GM12878 (cell line): ENCODE data around the gene PAM. TPM values are rescaled to one million over a fixed set of nuclear protein-coding genes. Genes with fewer than 3 reads are reported as not detected.

Source experiments
- ATAC-seq: fragments of 200-7000 bp; cut with Tn5 transposase; 3 replicates; pipeline ENCODE4 v1.9.1; 2020; ENCODE audit warnings: mild to moderate bottlenecking, moderate library complexity
- BruUV-seq: library from RNA; stranded (reverse); fragments of 400-500 nt; replicated peaks from 2 replicates; lab custom pipeline; 2021; lab: Mats Ljungman, UMichigan
- CTCF ChIA-PET: fragments of 300-600 bp; sonication (Branson Sonifier 250); formaldehyde crosslinking; extraction: SDS; loops from one replicate; lab custom pipeline; 2021; ENCODE audit warnings: inconsistent platforms; lab: Yijun Ruan, JAX
- POLR2A ChIA-PET: fragments of 350-600 bp; formaldehyde crosslinking; extraction: SDS; loops from one replicate; lab custom pipeline; 2021; ENCODE audit warnings: inconsistent platforms; lab: Charles Lee
- RAD21 ChIA-PET: fragments of 300-600 bp; sonication (Branson Sonifier 250); formaldehyde crosslinking; loops from one replicate; lab custom pipeline; 2023; ENCODE audit warnings: antibody characterized with exemption; ENCODE audit not compliant: unreplicated experiment; lab: Charles Lee
- SMC1A ChIA-PET: fragments of 300-600 bp; sonication (Branson Sonifier 250); formaldehyde crosslinking; loops from one replicate; lab custom pipeline; 2023; ENCODE audit not compliant: unreplicated experiment, uncharacterized antibody; lab: Charles Lee
- DNase-seq: peaks from one replicate; pipeline ENCODE4 v3.0.0-alpha.2; 2011; ENCODE audit warnings: low read depth, low spot score
- FAIRE-seq: peaks from 3 replicates; lab custom pipeline; 2011; peaks lifted over from hg19 to GRCh38; lab: Jason Lieb, UNC
- H2AFZ ChIP-seq: 2 replicates; pipeline ENCODE4 v1.6.0; 2011; ENCODE audit warnings: low read depth, low read length, control low read depth; ENCODE audit not compliant: control insufficient read depth
- H3K27ac ChIP-seq: 2 replicates; pipeline ENCODE4 v1.5.1; 2011; ENCODE audit warnings: control low read depth; ENCODE audit not compliant: control insufficient read depth, insufficient read depth
- H3K27me3 ChIP-seq, 2 experiments: replicated peaks in 1 of 2; 2 replicates each; pipeline versions ENCODE4 v1.6.0 to v1.6.1; 2011; ENCODE audit warnings: low read length in 1 of 2; ENCODE audit not compliant: control insufficient read depth in 2 of 2, insufficient read depth in 2 of 2
- H3K36me3 ChIP-seq, 2 experiments: 2 replicates each; pipeline ENCODE4 v1.5.1; 2011; ENCODE audit warnings: low read length in 1 of 2; ENCODE audit not compliant: control insufficient read depth in 2 of 2, insufficient read depth in 2 of 2
- H3K4me1 ChIP-seq: 2 replicates; pipeline ENCODE4 v1.6.1; 2011; ENCODE audit warnings: mild to moderate bottlenecking, low read length, moderate library complexity, mixed read lengths; ENCODE audit not compliant: control insufficient read depth, insufficient read depth
- H3K4me2 ChIP-seq: 2 replicates; pipeline ENCODE4 v1.6.0; 2011; ENCODE audit warnings: control low read depth; ENCODE audit not compliant: control insufficient read depth, insufficient read depth
- H3K4me3 ChIP-seq: fragments of 200-600 bp; sonication (generic); 2 replicates; pipeline ENCODE4 v1.5.1; 2016
- H3K79me2 ChIP-seq: 2 replicates; pipeline ENCODE4 v1.6.0; 2011; ENCODE audit warnings: low read length; ENCODE audit not compliant: control insufficient read depth, insufficient read depth
- H3K9ac ChIP-seq: 2 replicates; pipeline ENCODE4 v1.8.0; 2011; ENCODE audit warnings: low read length, control low read depth, mixed read lengths; ENCODE audit not compliant: control insufficient read depth, insufficient read depth
- H3K9me3 ChIP-seq: replicated peaks from 3 replicates; pipeline ENCODE4 v1.5.1; 2011; ENCODE audit warnings: mild to moderate bottlenecking, low read length; ENCODE audit not compliant: control insufficient read depth, insufficient read depth
- H4K20me1 ChIP-seq: 2 replicates; pipeline ENCODE4 v1.6.0; 2011; ENCODE audit not compliant: control insufficient read depth, insufficient read depth
- CBX3 ChIP-seq: fragments of 200-600 bp; sonication (generic); IDR thresholded peaks from 2 replicates; pipeline ENCODE4 v1.6.1; 2016; ENCODE audit warnings: low read depth, borderline replicate concordance
- MAX ChIP-seq: IDR thresholded peaks from 2 replicates; pipeline ENCODE4 v1.6.1; 2012; ENCODE audit warnings: low read depth, low read length, improper control_type of control experiment
- NR2C2 ChIP-seq: IDR thresholded peaks from 2 replicates; pipeline ENCODE4 v1.6.1; 2011; ENCODE audit warnings: borderline replicate concordance, low read depth; ENCODE audit not compliant: control insufficient read depth, insufficient read length
- PRDM15 ChIP-seq: fragments of 450-650 bp; formaldehyde crosslinking; IDR thresholded peaks from 2 replicates; pipeline ENCODE4 v1.4.0; 2020; ENCODE audit warnings: mild to moderate bottlenecking, moderate library complexity
- SMAD1 ChIP-seq: fragments of 450-650 bp; IDR thresholded peaks from 2 replicates; pipeline ENCODE4 v1.6.1; 2018; ENCODE audit warnings: mild to moderate bottlenecking, low read depth; ENCODE audit not compliant: partially characterized antibody
- SUPT20H ChIP-seq: IDR thresholded peaks from 2 replicates; pipeline ENCODE4 v1.6.1; 2011; ENCODE audit warnings: low read depth, mild to moderate bottlenecking, low read length, moderate library complexity, borderline replicate concordance; ENCODE audit not compliant: control insufficient read depth
- ZBTB11 ChIP-seq: fragments of 450-650 bp; formaldehyde crosslinking; IDR thresholded peaks from 2 replicates; pipeline ENCODE4 v1.5.0; 2022; ENCODE audit warnings: mild to moderate bottlenecking, missing genetic modification characterization
- WGBS: methylation state at CpG from one replicate; pipeline ENCODE4 v1.1.6; 2016; ENCODE audit warnings: low lambda C conversion rate; ENCODE audit not compliant: insufficient replicate concordance, insufficient coverage; ENCODE audit errors: missing lambda C conversion rate; 5-methylcytosine and 5-hydroxymethylcytosine counted together
- in situ Hi-C: fragments of 300-500 bp; cut with MboI; formaldehyde crosslinking; loops from 9 replicates; pipeline ENCODE4 v1.14.3; 2018; ENCODE audit warnings: mixed read lengths
- intact Hi-C: fragments of 100-400 bp; cut with micrococcal nuclease; formaldehyde crosslinking; loops from one replicate; pipeline ENCODE4 v1.14.2; 2022; ENCODE audit not compliant: unreplicated experiment
- polyA plus RNA-seq, 11 experiments: library from polyadenylated mRNA; depleted of rRNA in 4 of 11; unstranded in 6 of 11; stranded (reverse) in 5 of 11; fragments of >200 nt; fragmentation: Nextera tagmentation in 4 of 11; fragmentation: Illumina TruSeq in 1 of 11; extraction: Ambion mirVana in 4 of 11; extraction: Trizol in 1 of 11; gene quantifications; 1 replicate in 1 of 11; 2 replicates in 10 of 11; pipeline versions ENCODE4 v1.2.1 to v1.2.3, GENCODE V29; 2011 to 2016; ENCODE audit warnings: inconsistent platforms in 2 of 11, missing spikeins in 2 of 11, low read depth in 1 of 11
- total RNA-seq, 4 experiments: library from RNA; depleted of rRNA in 3 of 4; stranded (reverse); fragments of >200 nt in 3 of 4; fragmentation: Illumina TruSeq in 1 of 4; extraction: Trizol in 1 of 4; gene quantifications; 2 replicates each; pipeline versions ENCODE4 v1.2.1 to v1.2.3, GENCODE V29; 2013 to 2021
- TF ChIP-seq, protein P1 (sequence below): IDR thresholded peaks from 2 replicates; pipeline ENCODE4 v1.6.1; 2012; ENCODE audit warnings: low read depth, low read length, improper control_type of control experiment

Gene PAM
- total and polyA plus RNA-seq, 10 of the 15 experiments (the other 5 are each of a cell fraction or from before 2014, with no cell fraction given): 5.5 to 72.5 (median 15.4) TPM

DNA sequence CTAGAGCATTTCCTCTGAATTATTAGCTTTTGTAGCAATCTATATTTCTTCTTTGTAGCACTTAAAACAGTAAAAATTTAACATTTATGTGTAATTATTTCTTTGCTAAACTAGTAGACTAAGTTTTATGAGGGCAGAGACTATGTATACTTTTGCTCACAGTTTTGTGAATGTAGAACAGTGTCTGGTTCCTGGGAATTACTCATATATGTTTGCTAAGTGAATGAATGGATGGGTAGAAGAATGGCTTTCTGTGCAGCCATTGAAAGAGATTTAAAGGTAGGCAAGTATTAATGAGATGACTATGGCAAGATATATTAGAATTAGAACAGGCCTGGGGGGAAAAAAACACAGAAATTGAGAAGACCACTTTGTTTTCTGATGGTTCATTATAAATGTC is 140.1 kb downstream of the PAM start (continued):
- no peak for TF ChIP-seq ZBTB11 (CRISPR knock-in tag)

- 95% methylated on average over 6 of the region's 6 CpGs for WGBS
- no peak for FAIRE-seq
- BruUV-seq: no TSS peak
Observed at GRCh38 chr5:102895976-102896375, 140.9 kb downstream of the PAM start.

More at GRCh38 chr5:102895976-102896375, 140.9 kb downstream of the PAM start:
- ChIA-PET RAD21 (no interaction called here), POLR2A (no interaction called here), SMC1A (interaction anchor here (1.6 kb wide), 1 partner anchor 22 kb away, joined by 3 read pairs; no protein-coding TSS in a partner anchor), CTCF (interaction anchor here (1.3 kb wide), 1 partner anchor 215 kb away, joined by 3 read pairs; no protein-coding TSS in a partner anchor)
- H4K20me1 ChIP-seq: no peaks in the 10 kb centered on the region
- H3K4me1 ChIP-seq: no peaks in the 10 kb centered on the region
- intact Hi-C loops (no loop called here), in situ Hi-C loops (no loop called here)
- no peaks in the 10 kb centered on the region for H3K36me3 ChIP-seq
- ATAC-seq: no peak
- no peak overlapping the region for H3K27ac ChIP-seq
- H3K9me3 ChIP-seq: no peaks in the 10 kb centered on the region
- no peak overlapping the region for H3K4me3 ChIP-seq
- DNase-seq: no peak
- no peak for TF ChIP-seq PRDM15 (CRISPR knock-in tag)
- TF ChIP-seq CBX3: no peak
- no peak for TF ChIP-seq ZBTB11 (CRISPR knock-in tag)
- TF ChIP-seq NR2C2: no peak
- no peak for TF ChIP-seq MAX
- no peak for TF ChIP-seq SUPT20H
- TF ChIP-seq, protein P1, sequence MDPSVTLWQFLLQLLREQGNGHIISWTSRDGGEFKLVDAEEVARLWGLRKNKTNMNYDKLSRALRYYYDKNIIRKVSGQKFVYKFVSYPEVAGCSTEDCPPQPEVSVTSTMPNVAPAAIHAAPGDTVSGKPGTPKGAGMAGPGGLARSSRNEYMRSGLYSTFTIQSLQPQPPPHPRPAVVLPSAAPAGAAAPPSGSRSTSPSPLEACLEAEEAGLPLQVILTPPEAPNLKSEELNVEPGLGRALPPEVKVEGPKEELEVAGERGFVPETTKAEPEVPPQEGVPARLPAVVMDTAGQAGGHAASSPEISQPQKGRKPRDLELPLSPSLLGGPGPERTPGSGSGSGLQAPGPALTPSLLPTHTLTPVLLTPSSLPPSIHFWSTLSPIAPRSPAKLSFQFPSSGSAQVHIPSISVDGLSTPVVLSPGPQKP: no peak
- TF ChIP-seq SMAD1: no peak
- no peaks in the 10 kb centered on the region for H3K79me2 ChIP-seq
- H2AFZ ChIP-seq: no peak overlapping the region
- H3K9ac ChIP-seq: no peak overlapping the region
- no peak overlapping the region for H3K4me2 ChIP-seq
- no peaks in the 10 kb centered on the region for H3K27me3 ChIP-seq
